ENCODE results near the gene KRT32.

The KRT32 gene

DNA sequence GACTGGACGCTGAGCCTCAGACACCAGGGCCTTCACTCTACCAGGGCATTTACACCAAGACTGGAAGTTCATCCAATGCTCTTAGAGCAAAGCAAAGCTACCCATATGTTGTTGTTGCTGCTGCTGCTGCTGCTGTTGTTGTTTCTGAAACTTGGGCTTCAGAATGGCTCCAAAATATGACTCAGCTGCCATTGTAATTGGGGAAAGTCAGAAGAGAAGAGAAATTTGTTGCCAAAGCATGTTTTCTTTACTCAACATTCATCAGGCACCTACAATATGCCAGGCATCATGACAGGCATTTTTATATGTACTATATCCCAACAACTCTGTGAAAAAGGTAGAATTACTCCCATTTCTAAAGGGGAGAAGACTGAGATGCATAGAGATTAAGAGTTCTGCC lies 11.9 kb downstream of the KRT32 start:
- TF ChIP-seq, protein P1, sequence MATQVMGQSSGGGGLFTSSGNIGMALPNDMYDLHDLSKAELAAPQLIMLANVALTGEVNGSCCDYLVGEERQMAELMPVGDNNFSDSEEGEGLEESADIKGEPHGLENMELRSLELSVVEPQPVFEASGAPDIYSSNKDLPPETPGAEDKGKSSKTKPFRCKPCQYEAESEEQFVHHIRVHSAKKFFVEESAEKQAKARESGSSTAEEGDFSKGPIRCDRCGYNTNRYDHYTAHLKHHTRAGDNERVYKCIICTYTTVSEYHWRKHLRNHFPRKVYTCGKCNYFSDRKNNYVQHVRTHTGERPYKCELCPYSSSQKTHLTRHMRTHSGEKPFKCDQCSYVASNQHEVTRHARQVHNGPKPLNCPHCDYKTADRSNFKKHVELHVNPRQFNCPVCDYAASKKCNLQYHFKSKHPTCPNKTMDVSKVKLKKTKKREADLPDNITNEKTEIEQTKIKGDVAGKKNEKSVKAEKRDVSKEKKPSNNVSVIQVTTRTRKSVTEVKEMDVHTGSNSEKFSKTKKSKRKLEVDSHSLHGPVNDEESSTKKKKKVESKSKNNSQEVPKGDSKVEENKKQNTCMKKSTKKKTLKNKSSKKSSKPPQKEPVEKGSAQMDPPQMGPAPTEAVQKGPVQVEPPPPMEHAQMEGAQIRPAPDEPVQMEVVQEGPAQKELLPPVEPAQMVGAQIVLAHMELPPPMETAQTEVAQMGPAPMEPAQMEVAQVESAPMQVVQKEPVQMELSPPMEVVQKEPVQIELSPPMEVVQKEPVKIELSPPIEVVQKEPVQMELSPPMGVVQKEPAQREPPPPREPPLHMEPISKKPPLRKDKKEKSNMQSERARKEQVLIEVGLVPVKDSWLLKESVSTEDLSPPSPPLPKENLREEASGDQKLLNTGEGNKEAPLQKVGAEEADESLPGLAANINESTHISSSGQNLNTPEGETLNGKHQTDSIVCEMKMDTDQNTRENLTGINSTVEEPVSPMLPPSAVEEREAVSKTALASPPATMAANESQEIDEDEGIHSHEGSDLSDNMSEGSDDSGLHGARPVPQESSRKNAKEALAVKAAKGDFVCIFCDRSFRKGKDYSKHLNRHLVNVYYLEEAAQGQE (IDR thresholded peaks at IDR 0.05; ENCODE audit: insufficient read depth in 1 of 2, low read depth in 2 of 2, low read length in 2 of 2), result no peak
- TF ChIP-seq FOXP2 (optimal IDR thresholded peaks at IDR 0.05; ENCODE audit: borderline replicate concordance, extremely low read depth, extremely low read length, insufficient read depth), result no peak
- no peak for TF ChIP-seq POLR2AphosphoS5 (IDR thresholded peaks at IDR 0.05; ENCODE audit: low read depth, low read length)
- TF ChIP-seq SIN3A (IDR thresholded peaks at IDR 0.05; ENCODE audit: borderline replicate concordance, insufficient read depth, low read length), result no peak
- TF ChIP-seq TAF1 (IDR thresholded peaks at IDR 0.05; ENCODE audit: borderline replicate concordance, insufficient read depth, low read length), result no peak

DNA sequence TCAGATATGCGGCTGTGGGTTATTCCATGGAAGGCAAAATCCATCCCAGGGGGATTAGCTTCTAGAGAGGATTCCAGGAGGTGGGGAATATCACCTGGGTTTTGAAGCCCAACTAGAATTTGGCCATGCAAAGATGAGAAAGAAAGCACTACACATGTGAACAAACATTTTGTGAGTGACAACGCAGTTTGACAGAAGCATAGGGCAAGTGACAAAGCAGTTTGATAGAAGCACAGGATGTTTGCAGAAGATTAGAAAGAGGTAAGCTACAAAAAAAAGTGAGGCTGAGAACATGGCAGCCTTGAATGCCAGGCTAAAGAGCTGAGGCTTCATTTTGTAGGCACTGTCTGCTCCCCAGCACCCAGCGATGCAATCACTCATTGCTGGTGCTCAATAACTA lies 14.1 kb downstream of the KRT32 start:
- TF ChIP-seq, protein P1 (IDR thresholded peaks at IDR 0.05; ENCODE audit: insufficient read depth in 1 of 2, low read depth in 2 of 2, low read length in 2 of 2), result no peak
- TF ChIP-seq POLR2AphosphoS5 (IDR thresholded peaks at IDR 0.05; ENCODE audit: low read depth, low read length), result no peak
- TF ChIP-seq FOXP2 (optimal IDR thresholded peaks at IDR 0.05; ENCODE audit: borderline replicate concordance, extremely low read depth, extremely low read length, insufficient read depth), result no peak
- TF ChIP-seq TAF1 (IDR thresholded peaks at IDR 0.05; ENCODE audit: borderline replicate concordance, insufficient read depth, low read length), result no peak
- TF ChIP-seq SIN3A (IDR thresholded peaks at IDR 0.05; ENCODE audit: borderline replicate concordance, insufficient read depth, low read length), result no peak

DNA sequence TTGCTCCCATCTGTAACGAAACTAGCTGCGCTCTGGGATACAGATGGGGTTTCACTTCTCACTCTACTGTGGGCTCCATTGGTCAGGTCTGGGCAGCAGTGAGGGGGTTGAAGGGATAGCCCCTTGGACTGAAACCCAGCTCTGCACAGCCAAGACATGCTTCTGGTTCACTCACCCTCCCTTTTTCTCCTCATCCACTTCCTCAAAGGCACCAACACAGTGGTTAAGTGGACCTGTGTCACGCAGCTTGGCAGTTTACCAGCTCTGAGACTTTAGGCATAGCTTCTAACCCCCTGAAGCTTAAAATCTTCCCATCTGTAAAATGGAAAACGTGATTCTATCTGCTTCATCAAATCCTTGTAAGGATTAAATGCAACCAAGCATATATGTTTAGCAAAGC lies 14.9 kb downstream of the KRT32 start:
- no peak for TF ChIP-seq SIN3A (IDR thresholded peaks at IDR 0.05; ENCODE audit: borderline replicate concordance, insufficient read depth, low read length)
- no peak for TF ChIP-seq TAF1 (IDR thresholded peaks at IDR 0.05; ENCODE audit: borderline replicate concordance, insufficient read depth, low read length)
- TF ChIP-seq, protein P1 (IDR thresholded peaks at IDR 0.05; ENCODE audit: insufficient read depth in 1 of 2, low read depth in 2 of 2, low read length in 2 of 2), result no peak
- no peak for TF ChIP-seq FOXP2 (optimal IDR thresholded peaks at IDR 0.05; ENCODE audit: borderline replicate concordance, extremely low read depth, extremely low read length, insufficient read depth)
- no peak for TF ChIP-seq POLR2AphosphoS5 (IDR thresholded peaks at IDR 0.05; ENCODE audit: low read depth, low read length)

DNA sequence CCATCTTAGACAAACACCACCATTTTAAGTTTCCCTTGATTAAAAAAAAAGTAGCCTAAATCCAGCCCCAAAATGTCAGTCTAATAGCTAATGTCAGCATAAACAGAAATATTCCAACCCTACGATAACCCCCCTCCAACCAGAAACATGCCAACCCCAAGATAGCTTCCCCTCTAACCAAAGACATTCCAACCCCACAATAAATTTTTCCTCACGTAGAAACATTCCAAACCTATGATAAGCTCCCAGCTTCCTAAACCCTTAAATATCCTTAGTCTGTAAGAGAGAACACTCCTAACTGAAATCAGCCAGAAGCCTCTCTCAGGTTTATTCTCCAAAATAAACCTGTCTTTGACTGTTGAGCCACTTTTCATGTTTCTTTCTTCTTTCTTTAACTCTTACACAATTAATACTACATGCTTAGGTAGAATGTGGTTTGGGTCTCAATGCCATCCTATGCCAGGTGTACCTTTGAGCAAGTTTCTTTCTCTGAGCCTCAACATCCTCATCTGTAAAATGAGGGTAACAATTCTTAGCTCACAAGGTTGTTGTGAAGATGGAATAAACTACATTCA lies 15.9 kb downstream of the KRT32 start:
- TF ChIP-seq, protein P1 (IDR thresholded peaks at IDR 0.05; ENCODE audit: insufficient read depth in 1 of 2, low read depth in 2 of 2, low read length in 2 of 2), result no peak
- TF ChIP-seq TAF1 (IDR thresholded peaks at IDR 0.05; ENCODE audit: borderline replicate concordance, insufficient read depth, low read length), result no peak
- TF ChIP-seq FOXP2 (optimal IDR thresholded peaks at IDR 0.05; ENCODE audit: borderline replicate concordance, extremely low read depth, extremely low read length, insufficient read depth), result no peak

DNA sequence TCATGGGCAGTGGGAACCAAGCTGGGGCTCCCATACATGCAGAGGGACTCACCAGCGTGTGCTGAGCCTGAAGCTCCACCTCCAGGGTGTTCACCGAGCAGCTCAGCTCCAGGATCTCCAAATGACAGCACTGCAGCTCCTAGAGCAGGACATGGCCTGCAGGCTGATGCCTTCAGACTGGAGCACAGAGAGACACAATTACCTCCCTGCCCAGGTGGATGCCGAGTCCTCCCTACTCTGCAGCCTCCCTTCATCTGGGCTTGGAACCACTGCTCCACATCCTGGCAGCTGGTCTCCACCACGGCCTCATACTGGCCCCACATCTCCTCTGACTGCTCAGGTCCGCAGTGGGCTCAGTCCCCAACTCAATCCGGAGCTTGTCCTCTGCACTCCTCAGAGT lies 18.2 kb downstream of the KRT32 start:
- TF ChIP-seq SIN3A (IDR thresholded peaks at IDR 0.05; ENCODE audit: borderline replicate concordance, insufficient read depth, low read length) (no peak), FOXP2 (optimal IDR thresholded peaks at IDR 0.05; ENCODE audit: borderline replicate concordance, extremely low read depth, extremely low read length, insufficient read depth) (no peak)
- TF ChIP-seq, protein P1 (IDR thresholded peaks at IDR 0.05; ENCODE audit: insufficient read depth in 1 of 2, low read depth in 2 of 2, low read length in 2 of 2), result no peak
